H1 (cell line): ENCODE results near the gene NFIX. TPM values are rescaled to one million over a fixed set of nuclear protein-coding genes. Genes with fewer than 3 reads are reported as not detected.

Source experiments
- CTCF ChIA-PET: fragments of 300-600 bp; sonication (Branson Sonifier 250); formaldehyde crosslinking; loops from one replicate; lab custom pipeline; 2021; ENCODE audit not compliant: partially characterized antibody; lab: Charles Lee
- POLR2A ChIA-PET: fragments of 300-600 bp; sonication (Branson Sonifier 250); formaldehyde crosslinking; loops from one replicate; lab custom pipeline; 2021; ENCODE audit warnings: inconsistent platforms; ENCODE audit not compliant: partially characterized antibody; lab: Charles Lee
- DNase-seq, 2 experiments: peaks; one replicate each; pipeline versions ENCODE4 v3.0.0 to v3.0.0-alpha.2; 2010 to 2022; ENCODE audit warnings: low spot score in 2 of 2, low read depth in 1 of 2, mixed read lengths in 1 of 2
- FAIRE-seq: peaks from 2 replicates; lab custom pipeline; 2011; peaks lifted over from hg19 to GRCh38; lab: Jason Lieb, UNC
- H2AFZ ChIP-seq: 2 replicates; pipeline ENCODE4 v1.8.1; 2012; ENCODE audit warnings: low read length, inconsistent platforms
- H2AK5ac ChIP-seq: 2 replicates; pipeline ENCODE4 v1.6.1; 2013; ENCODE audit warnings: low read depth, low read length
- H2BK120ac ChIP-seq: replicated peaks from 2 replicates; pipeline ENCODE3; 2013; ENCODE audit warnings: low read depth, low read length, inconsistent platforms
- H2BK12ac ChIP-seq: 2 replicates; pipeline ENCODE4 v1.6.1; 2013; ENCODE audit warnings: low read depth, low read length
- H2BK15ac ChIP-seq: 2 replicates; pipeline ENCODE4 v1.6.1; 2013; ENCODE audit warnings: low read length
- H2BK20ac ChIP-seq: 2 replicates; pipeline ENCODE4 v1.6.1; 2013; ENCODE audit warnings: low read length
- H2BK5ac ChIP-seq: 2 replicates; pipeline ENCODE4 v1.6.1; 2013; ENCODE audit warnings: low read depth, low read length
- H3K14ac ChIP-seq: 2 replicates; pipeline ENCODE4 v1.6.1; 2013; ENCODE audit warnings: inconsistent platforms; ENCODE audit not compliant: insufficient read length
- H3K18ac ChIP-seq: 2 replicates; pipeline ENCODE4 v1.6.1; 2013; ENCODE audit warnings: low read length; ENCODE audit errors: extremely low read depth
- H3K23ac ChIP-seq: 2 replicates; pipeline ENCODE4 v1.6.1; 2013; ENCODE audit warnings: inconsistent platforms; ENCODE audit not compliant: insufficient read length
- H3K23me2 ChIP-seq: 2 replicates; pipeline ENCODE4 v1.6.1; 2013; ENCODE audit warnings: low read depth, low read length
- H3K27ac ChIP-seq: 2 replicates; pipeline ENCODE4 v1.6.1; 2011; ENCODE audit warnings: low read depth, low read length, inconsistent platforms
- H3K27me3 ChIP-seq, 4 experiments: replicated peaks in 1 of 4; 1 replicate in 1 of 4; 2 replicates in 3 of 4; pipeline versions ENCODE4 v1.6.1 to v1.8.1; 2011 to 2013; ENCODE audit warnings: low read length in 3 of 4, mild to moderate bottlenecking in 3 of 4, inconsistent platforms in 2 of 4, mixed read lengths in 2 of 4, moderate library complexity in 1 of 4; ENCODE audit not compliant: control insufficient read depth in 3 of 4, insufficient read depth in 3 of 4; ENCODE audit errors: extremely low read depth in 1 of 4
- H3K36me3 ChIP-seq, 4 experiments: 2 replicates each; pipeline versions ENCODE4 v1.6.1 to v1.8.1; 2011 to 2013; ENCODE audit warnings: mild to moderate bottlenecking in 4 of 4, low read length in 3 of 4, moderate library complexity in 2 of 4, control low read depth in 1 of 4, inconsistent platforms in 1 of 4; ENCODE audit not compliant: insufficient read depth in 4 of 4, control insufficient read depth in 2 of 4
- H3K4ac ChIP-seq: replicated peaks from 2 replicates; pipeline ENCODE3; 2013; ENCODE audit warnings: low read length, low read depth, mixed read lengths, inconsistent platforms; ENCODE audit not compliant: insufficient read length
- H3K4me1 ChIP-seq, 4 experiments: replicated peaks in 1 of 4; 1 replicate in 1 of 4; 2 replicates in 3 of 4; pipeline versions ENCODE4 v1.6.1 to v1.8.1; 2011 to 2013; ENCODE audit warnings: low read length in 3 of 4, inconsistent platforms in 2 of 4, mixed read lengths in 1 of 4; ENCODE audit not compliant: insufficient read depth in 4 of 4, control insufficient read depth in 3 of 4
- H3K4me2 ChIP-seq, 2 experiments: 2 replicates each; pipeline versions ENCODE4 v1.6.1 to v1.8.1; 2011 to 2013; ENCODE audit warnings: low read depth in 2 of 2, low read length in 2 of 2, control low read depth in 1 of 2, inconsistent platforms in 1 of 2, mild to moderate bottlenecking in 1 of 2; ENCODE audit not compliant: insufficient read depth in 1 of 2
- H3K4me3 ChIP-seq, 4 experiments: fragments of 200-600, 300-600 bp in 1 of 4; sonication (generic), shearing (Covaris generic), sonication (Bioruptor Twin) in 1 of 4; 2 replicates each; pipeline versions ENCODE4 v1.5.1 to v1.8.1; 2011 to 2016; ENCODE audit warnings: low read length in 4 of 4, low read depth in 3 of 4, control low read depth in 2 of 4, inconsistent platforms in 2 of 4, mild to moderate bottlenecking in 2 of 4, mixed read lengths in 1 of 4, moderate library complexity in 1 of 4; ENCODE audit not compliant: insufficient read depth in 2 of 4; ENCODE audit errors: extremely low read depth in 1 of 4
- H3K56ac ChIP-seq: replicated peaks from 2 replicates; pipeline ENCODE3; 2013; ENCODE audit warnings: low read depth, mild to moderate bottlenecking, mixed read lengths, low read length, inconsistent platforms; ENCODE audit not compliant: insufficient read length
- H3K79me1 ChIP-seq: 2 replicates; pipeline ENCODE4 v1.6.1; 2013; ENCODE audit warnings: low read depth, low read length, control low read depth
- H3K79me2 ChIP-seq, 2 experiments: 2 replicates each; pipeline versions ENCODE4 v1.6.1 to v1.8.1; 2012 to 2013; ENCODE audit warnings: low read length in 2 of 2, mild to moderate bottlenecking in 2 of 2, inconsistent platforms in 1 of 2; ENCODE audit not compliant: insufficient read depth in 2 of 2, control insufficient read depth in 1 of 2
- H3K9ac ChIP-seq, 4 experiments: replicated peaks in 1 of 4; 1 replicate in 1 of 4; 2 replicates in 3 of 4; pipeline versions ENCODE4 v1.6.1 to v1.8.1; 2011 to 2013; ENCODE audit warnings: low read depth in 3 of 4, low read length in 3 of 4, control low read depth in 2 of 4, mild to moderate bottlenecking in 2 of 4, moderate library complexity in 2 of 4, inconsistent platforms in 1 of 4; ENCODE audit errors: extremely low read depth in 1 of 4
- H3K9me3 ChIP-seq, 2 experiments: 2 replicates each; pipeline versions ENCODE4 v1.6.1 to v1.8.1; 2012 to 2013; ENCODE audit warnings: mild to moderate bottlenecking in 2 of 2, moderate library complexity in 2 of 2, control low read depth in 1 of 2, inconsistent platforms in 1 of 2, low read depth in 1 of 2, low read length in 1 of 2, mixed read lengths in 1 of 2; ENCODE audit not compliant: insufficient read depth in 2 of 2
- H4K20me1 ChIP-seq, 2 experiments: replicated peaks in 1 of 2; 2 replicates each; pipeline versions ENCODE3 to v1.8.1; 2011 to 2013; ENCODE audit warnings: inconsistent platforms in 2 of 2, low read length in 2 of 2, mild to moderate bottlenecking in 1 of 2; ENCODE audit not compliant: insufficient read depth in 2 of 2, control insufficient read depth in 1 of 2
- H4K5ac ChIP-seq: 2 replicates; pipeline ENCODE4 v1.6.1; 2013; ENCODE audit warnings: low read length, low read depth, mixed read lengths, inconsistent platforms; ENCODE audit not compliant: insufficient read length
- H4K8ac ChIP-seq: 2 replicates; pipeline ENCODE4 v1.8.0; 2013; ENCODE audit warnings: mild to moderate bottlenecking, moderate library complexity, low read length, inconsistent platforms; ENCODE audit not compliant: insufficient read depth; ENCODE audit errors: extremely low read depth
- H4K91ac ChIP-seq: replicated peaks from 2 replicates; pipeline ENCODE3; 2013; ENCODE audit warnings: low read length, mixed read lengths, inconsistent platforms; ENCODE audit not compliant: insufficient read length
- ATF2 ChIP-seq: IDR thresholded peaks from 2 replicates; pipeline ENCODE4 v1.6.1; 2012; ENCODE audit warnings: low read length, inconsistent platforms
- BRCA1 ChIP-seq: IDR thresholded peaks from 2 replicates; pipeline ENCODE4 v1.6.1; 2012; ENCODE audit warnings: low read depth, low read length, improper control_type of control experiment
- CHD1 ChIP-seq: IDR thresholded peaks from 2 replicates; pipeline ENCODE4 v1.6.1; 2012; ENCODE audit warnings: low read depth, low read length, improper control_type of control experiment
- EZH2 ChIP-seq: fragments of 200-600 bp; sonication (generic); IDR thresholded peaks from 2 replicates; pipeline ENCODE4 v1.7.1; 2012; ENCODE audit warnings: low read depth, mild to moderate bottlenecking, moderate library complexity, low read length, inconsistent platforms; ENCODE audit not compliant: severe bottlenecking
- FOSL1 ChIP-seq: IDR thresholded peaks from 2 replicates; pipeline ENCODE4 v1.6.1; 2011; ENCODE audit warnings: mild to moderate bottlenecking, low read depth, low read length, moderate library complexity; ENCODE audit not compliant: insufficient read depth
- HDAC2 ChIP-seq, 2 experiments: fragments of 300-600 bp in 1 of 2; sonication (generic) in 1 of 2; IDR thresholded peaks; 2 replicates each; pipeline ENCODE4 v1.6.1; 2011 to 2012; ENCODE audit warnings: low read depth in 2 of 2, low read length in 2 of 2, mild to moderate bottlenecking in 2 of 2, moderate library complexity in 2 of 2, borderline replicate concordance in 1 of 2, inconsistent platforms in 1 of 2
- RNF2 ChIP-seq: fragments of 200-900, 300-1000 bp; sonication (generic); IDR thresholded peaks from 2 replicates; pipeline ENCODE4 v1.7.1; 2016; ENCODE audit warnings: borderline replicate concordance, low read depth, mild to moderate bottlenecking, antibody characterized with exemption, low read length; ENCODE audit not compliant: poor library complexity, severe bottlenecking; ENCODE audit errors: missing control alignments
- SUZ12 ChIP-seq: fragments of 200-600 bp; sonication (generic); IDR thresholded peaks from 2 replicates; pipeline ENCODE4 v1.6.1; 2012; ENCODE audit warnings: mild to moderate bottlenecking, inconsistent platforms, low read length, moderate library complexity, mixed read lengths
- TCF12 ChIP-seq: IDR thresholded peaks from 2 replicates; pipeline ENCODE4 v1.6.1; 2011; ENCODE audit warnings: low read depth, mild to moderate bottlenecking, low read length
- WGBS, 2 experiments: shearing (Covaris generic) in 1 of 2; methylation state at CpG; one replicate each; pipeline versions ENCODE4 v1.1.6 to v1.1.7; 2013 to 2015; ENCODE audit warnings: low lambda C conversion rate in 2 of 2, mixed read lengths in 2 of 2, inconsistent platforms in 1 of 2, low coverage in 1 of 2, missing lambda C conversion rate in 1 of 2; ENCODE audit not compliant: insufficient replicate concordance in 2 of 2, insufficient coverage in 1 of 2, insufficient read length in 1 of 2; ENCODE audit errors: extremely low coverage in 1 of 2, missing lambda C conversion rate in 1 of 2; 5-methylcytosine and 5-hydroxymethylcytosine counted together
- polyA plus RNA-seq, 7 experiments: library from polyadenylated mRNA; depleted of rRNA in 3 of 7; stranded (reverse) in 5 of 7; unstranded in 2 of 7; fragments of >200 nt in 5 of 7; fragments of 200-250 nt in 2 of 7; gene quantifications; 1 replicate in 5 of 7; 2 replicates in 1 of 7; 4 replicates in 1 of 7; pipeline versions ENCODE4 v1.2.1 to v1.2.3, GENCODE V29; 2011 to 2013; ENCODE audit warnings: missing spikeins in 2 of 7, mixed read lengths in 2 of 7
- total RNA-seq: library from RNA; stranded (reverse); fragmentation: NEBNext Ultra II Directional; extraction: Animal tissue kit (Norgen Biotek cat#: 25700); gene quantifications from 2 replicates; pipeline ENCODE4 v1.2.1, GENCODE V29; 2021

The NFIX gene
- total and polyA plus RNA-seq, 2 of the 8 experiments (the other 6 are each of a cell fraction or from before 2014, with no cell fraction given) = 0.03 to 0.20 TPM

- Histone ChIP-seq H3K4me2 (no peak overlapping the region), H3K4ac (no peak overlapping the region), H3K9me3 (no peaks in the 10 kb centered on the region), H3K36me3 (no peaks in the 10 kb centered on the region), H2BK120ac (no peak overlapping the region), H3K14ac (no peak overlapping the region), H3K4me3 (no peak overlapping the region), H2BK12ac (peak overlapping the region; percentile 68; the same call in 1 of the 2 replicates), H3K4me1 (peaks cover 15 to 40% (median 27%) of the 10 kb centered on the region in 4 experiments), H2AFZ (no peak overlapping the region), H4K91ac (no peak overlapping the region), H4K8ac (no peak overlapping the region), H3K27ac (no peak overlapping the region), H3K56ac (no peak overlapping the region), H3K23ac (no peak overlapping the region), H2BK15ac (peak overlapping the region; percentile 65; the same call in 1 of the 2 replicates), H3K23me2 (0 out of 2 replicates have a peak, but pooled peaks cover 1% of the 10 kb centered on the region), H2BK5ac (peak overlapping the region; percentile 44; the same call in 1 of the 2 replicates), H3K18ac (peak overlapping the region; percentile 48), H3K9ac (no peak overlapping the region), H3K27me3 (peaks cover 0 to 22% (median 19%) of the 10 kb centered on the region in 4 experiments; a peak in 6 of 7 replicates), H4K20me1 (no peaks in the 10 kb centered on the region), H2AK5ac (no peak overlapping the region), H2BK20ac (peak overlapping the region; percentile 48; the same call in 1 of the 2 replicates), H3K79me1 (no peaks in the 10 kb centered on the region), H4K5ac (no peak overlapping the region), H3K79me2 (no peaks in the 10 kb centered on the region)
- DNase-seq (no peak), FAIRE-seq (no peak)
- TF ChIP-seq FOSL1 = no peak
- no peak for TF ChIP-seq CHD1
- TF ChIP-seq TCF12 = no peak
- TF ChIP-seq HDAC2 (IDR thresholded peaks at IDR 0.05; ENCODE audit: borderline replicate concordance in 1 of 2, low read depth in 2 of 2, low read length in 2 of 2) = no peak
- no peak for TF ChIP-seq ATF2
- no peak for TF ChIP-seq BRCA1
- TF ChIP-seq EZH2 = no peak
- TF ChIP-seq RNF2 = no peak
- TF ChIP-seq SUZ12 = no peak
- WGBS, 2 experiments = 82% methylated on average over 9 of the region's 12 CpGs; no CpG with 5 or more reads in 1 of the 2 experiments
- CTCF ChIA-PET = interaction anchor here (0.7 to 48.8 kb wide), 15 partner anchors 8 to 115 kb away, joined by 3 to 1145 read pairs (median 7); no protein-coding TSS in a partner anchor
- POLR2A ChIA-PET = interaction anchor here (0.9 to 2.1 kb wide), 6 partner anchors 9 to 76 kb away, joined by 3 to 6 read pairs (median 4); no protein-coding TSS in a partner anchor
Observed at GRCh38 chr19:13078897-13079541, 83.7 kb downstream of the NFIX start.
